Measurements from ENCODE around the gene AP4E1.
"Not testable (repeated sequence)": the region's sequence is repeated elsewhere in the genome, so short reads cannot be mapped to it uniquely, and the experiment has no call there.

The AP4E1 gene

DNA sequence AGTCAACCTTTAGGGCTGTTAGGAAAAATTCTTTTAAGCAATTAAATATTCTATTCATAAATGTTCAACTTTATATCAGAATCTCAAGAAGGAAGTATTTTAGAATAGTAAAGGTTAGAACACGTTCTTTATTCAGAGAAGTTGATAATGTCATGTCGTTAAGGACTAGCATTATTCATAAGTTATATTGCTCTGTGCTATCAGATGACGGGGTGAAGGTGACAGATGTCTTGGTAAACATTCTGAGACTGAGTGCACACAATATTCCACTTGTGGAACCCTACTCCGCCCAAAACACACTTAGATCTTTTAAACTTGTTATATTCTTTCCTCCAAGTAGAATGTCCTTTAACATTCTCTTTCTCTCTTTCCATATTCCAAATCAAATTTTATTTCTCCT is 7.9 kb downstream of the AP4E1 start (continued):
- TF ChIP-seq WT1 (tag by site-specific recombination; IDR thresholded peaks at IDR 0.05), result no peak
- no peak for TF ChIP-seq ZNF132 (tag by site-specific recombination; IDR thresholded peaks at IDR 0.05; ENCODE audit: borderline replicate concordance)
- no peak for TF ChIP-seq ZNF133 (tag by site-specific recombination; IDR thresholded peaks at IDR 0.05)
- TF ChIP-seq ZNF169 (tag by site-specific recombination; IDR thresholded peaks at IDR 0.05), result no peak

DNA sequence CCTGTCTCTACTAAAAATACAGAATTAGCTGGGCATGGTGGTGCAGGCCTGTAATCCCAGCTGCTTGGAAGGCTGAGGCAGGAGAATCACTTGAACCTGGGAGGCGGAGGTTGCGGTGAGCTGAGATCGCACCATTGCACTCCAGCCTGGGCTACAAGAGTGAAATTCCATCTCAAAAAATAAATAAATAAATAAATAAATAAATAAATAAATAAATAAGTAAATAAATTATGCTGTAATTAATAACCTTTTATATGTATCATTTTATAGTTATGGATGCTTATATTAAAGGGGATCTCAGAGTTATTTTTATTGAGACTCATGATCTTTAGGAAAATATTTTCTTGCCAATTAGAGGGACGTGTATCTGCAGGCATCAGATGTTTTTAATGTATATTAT is 10.9 kb downstream of the AP4E1 start:
- H3K4me3 ChIP-seq (ENCODE audit: low read depth, low read length); H3K9me3 ChIP-seq (ENCODE audit: control insufficient read depth, insufficient read depth, low read depth, low read length); POLR2A ChIA-PET; H3K4me1 ChIP-seq (ENCODE audit: control insufficient read depth, insufficient read depth, low read length); H3K27ac ChIP-seq (ENCODE audit: extremely low read depth, low read depth, low read length): not testable (repeated sequence)
- peaks cover 9 to 11% of the 10 kb centered on the region in 2 experiments for H3K36me3 ChIP-seq (ENCODE audit: control insufficient read depth in 2 of 2, insufficient read depth in 1 of 2, low read length in 2 of 2)
- peak; percentile 75 for TF ChIP-seq ZNF426 (tag by site-specific recombination; IDR thresholded peaks at IDR 0.05)
- peak; percentile 88; the same call in 1 of the 2 replicates for TF ChIP-seq ZNF394 (tag by site-specific recombination; IDR thresholded peaks at IDR 0.05; ENCODE audit: borderline replicate concordance)
- peak; percentile 66 for TF ChIP-seq ZNF510 (tag by site-specific recombination; IDR thresholded peaks at IDR 0.05; ENCODE audit: insufficient replicate concordance)
- TF ChIP-seq, protein P1, sequence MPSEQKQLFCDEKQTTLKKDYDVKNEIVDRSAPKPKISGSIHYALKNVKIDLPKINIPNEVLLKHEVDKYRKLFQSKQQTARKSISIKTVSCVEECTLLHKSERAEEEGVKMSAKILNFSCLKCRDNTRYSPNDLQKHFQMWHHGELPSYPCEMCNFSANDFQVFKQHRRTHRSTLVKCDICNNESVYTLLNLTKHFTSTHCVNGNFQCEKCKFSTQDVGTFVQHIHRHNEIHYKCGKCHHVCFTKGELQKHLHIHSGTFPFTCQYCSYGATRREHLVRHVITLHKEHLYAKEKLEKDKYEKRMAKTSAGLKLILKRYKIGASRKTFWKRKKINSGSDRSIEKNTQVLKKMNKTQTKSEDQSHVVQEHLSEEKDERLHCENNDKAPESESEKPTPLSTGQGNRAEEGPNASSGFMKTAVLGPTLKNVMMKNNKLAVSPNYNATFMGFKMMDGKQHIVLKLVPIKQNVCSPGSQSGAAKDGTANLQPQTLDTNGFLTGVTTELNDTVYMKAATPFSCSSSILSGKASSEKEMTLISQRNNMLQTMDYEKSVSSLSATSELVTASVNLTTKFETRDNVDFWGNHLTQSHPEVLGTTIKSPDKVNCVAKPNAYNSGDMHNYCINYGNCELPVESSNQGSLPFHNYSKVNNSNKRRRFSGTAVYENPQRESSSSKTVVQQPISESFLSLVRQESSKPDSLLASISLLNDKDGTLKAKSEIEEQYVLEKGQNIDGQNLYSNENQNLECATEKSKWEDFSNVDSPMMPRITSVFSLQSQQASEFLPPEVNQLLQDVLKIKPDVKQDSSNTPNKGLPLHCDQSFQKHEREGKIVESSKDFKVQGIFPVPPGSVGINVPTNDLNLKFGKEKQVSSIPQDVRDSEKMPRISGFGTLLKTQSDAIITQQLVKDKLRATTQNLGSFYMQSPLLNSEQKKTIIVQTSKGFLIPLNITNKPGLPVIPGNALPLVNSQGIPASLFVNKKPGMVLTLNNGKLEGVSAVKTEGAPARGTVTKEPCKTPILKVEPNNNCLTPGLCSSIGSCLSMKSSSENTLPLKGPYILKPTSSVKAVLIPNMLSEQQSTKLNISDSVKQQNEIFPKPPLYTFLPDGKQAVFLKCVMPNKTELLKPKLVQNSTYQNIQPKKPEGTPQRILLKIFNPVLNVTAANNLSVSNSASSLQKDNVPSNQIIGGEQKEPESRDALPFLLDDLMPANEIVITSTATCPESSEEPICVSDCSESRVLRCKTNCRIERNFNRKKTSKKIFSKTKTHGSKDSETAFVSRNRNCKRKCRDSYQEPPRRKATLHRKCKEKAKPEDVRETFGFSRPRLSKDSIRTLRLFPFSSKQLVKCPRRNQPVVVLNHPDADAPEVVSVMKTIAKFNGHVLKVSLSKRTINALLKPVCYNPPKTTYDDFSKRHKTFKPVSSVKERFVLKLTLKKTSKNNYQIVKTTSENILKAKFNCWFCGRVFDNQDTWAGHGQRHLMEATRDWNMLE (tag by site-specific recombination; conservative IDR thresholded peaks at IDR 0.05; ENCODE audit: low read depth), result peak; percentile 74
- 0 out of 2 replicates have a peak, but pooled peaks have one; percentile 47 for TF ChIP-seq ZXDB (tag by site-specific recombination; IDR thresholded peaks at IDR 0.05)
- peak; percentile 27; the same call in 1 of the 2 replicates for TF ChIP-seq ZNF140 (tag by site-specific recombination; IDR thresholded peaks at IDR 0.05)
- TF ChIP-seq ZBTB8A (tag by site-specific recombination; IDR thresholded peaks at IDR 0.05), result peak; percentile 57
- TF ChIP-seq, protein P2, sequence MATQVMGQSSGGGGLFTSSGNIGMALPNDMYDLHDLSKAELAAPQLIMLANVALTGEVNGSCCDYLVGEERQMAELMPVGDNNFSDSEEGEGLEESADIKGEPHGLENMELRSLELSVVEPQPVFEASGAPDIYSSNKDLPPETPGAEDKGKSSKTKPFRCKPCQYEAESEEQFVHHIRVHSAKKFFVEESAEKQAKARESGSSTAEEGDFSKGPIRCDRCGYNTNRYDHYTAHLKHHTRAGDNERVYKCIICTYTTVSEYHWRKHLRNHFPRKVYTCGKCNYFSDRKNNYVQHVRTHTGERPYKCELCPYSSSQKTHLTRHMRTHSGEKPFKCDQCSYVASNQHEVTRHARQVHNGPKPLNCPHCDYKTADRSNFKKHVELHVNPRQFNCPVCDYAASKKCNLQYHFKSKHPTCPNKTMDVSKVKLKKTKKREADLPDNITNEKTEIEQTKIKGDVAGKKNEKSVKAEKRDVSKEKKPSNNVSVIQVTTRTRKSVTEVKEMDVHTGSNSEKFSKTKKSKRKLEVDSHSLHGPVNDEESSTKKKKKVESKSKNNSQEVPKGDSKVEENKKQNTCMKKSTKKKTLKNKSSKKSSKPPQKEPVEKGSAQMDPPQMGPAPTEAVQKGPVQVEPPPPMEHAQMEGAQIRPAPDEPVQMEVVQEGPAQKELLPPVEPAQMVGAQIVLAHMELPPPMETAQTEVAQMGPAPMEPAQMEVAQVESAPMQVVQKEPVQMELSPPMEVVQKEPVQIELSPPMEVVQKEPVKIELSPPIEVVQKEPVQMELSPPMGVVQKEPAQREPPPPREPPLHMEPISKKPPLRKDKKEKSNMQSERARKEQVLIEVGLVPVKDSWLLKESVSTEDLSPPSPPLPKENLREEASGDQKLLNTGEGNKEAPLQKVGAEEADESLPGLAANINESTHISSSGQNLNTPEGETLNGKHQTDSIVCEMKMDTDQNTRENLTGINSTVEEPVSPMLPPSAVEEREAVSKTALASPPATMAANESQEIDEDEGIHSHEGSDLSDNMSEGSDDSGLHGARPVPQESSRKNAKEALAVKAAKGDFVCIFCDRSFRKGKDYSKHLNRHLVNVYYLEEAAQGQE (tag by site-specific recombination; IDR thresholded peaks at IDR 0.05), result 0 out of 2 replicates have a peak, but pooled peaks have one; percentile 34
- peak; percentile 56; the same call in 1 of the 2 replicates for TF ChIP-seq ZNF623 (tag by site-specific recombination; IDR thresholded peaks at IDR 0.05)
- peak; percentile 54 for TF ChIP-seq ZNF555 (tag by site-specific recombination; conservative IDR thresholded peaks at IDR 0.05)
- TF ChIP-seq ZNF560 (tag by site-specific recombination; IDR thresholded peaks at IDR 0.05; ENCODE audit: borderline replicate concordance), result 0 out of 2 replicates have a peak, but pooled peaks have one; percentile 11
- TF ChIP-seq, protein P3, sequence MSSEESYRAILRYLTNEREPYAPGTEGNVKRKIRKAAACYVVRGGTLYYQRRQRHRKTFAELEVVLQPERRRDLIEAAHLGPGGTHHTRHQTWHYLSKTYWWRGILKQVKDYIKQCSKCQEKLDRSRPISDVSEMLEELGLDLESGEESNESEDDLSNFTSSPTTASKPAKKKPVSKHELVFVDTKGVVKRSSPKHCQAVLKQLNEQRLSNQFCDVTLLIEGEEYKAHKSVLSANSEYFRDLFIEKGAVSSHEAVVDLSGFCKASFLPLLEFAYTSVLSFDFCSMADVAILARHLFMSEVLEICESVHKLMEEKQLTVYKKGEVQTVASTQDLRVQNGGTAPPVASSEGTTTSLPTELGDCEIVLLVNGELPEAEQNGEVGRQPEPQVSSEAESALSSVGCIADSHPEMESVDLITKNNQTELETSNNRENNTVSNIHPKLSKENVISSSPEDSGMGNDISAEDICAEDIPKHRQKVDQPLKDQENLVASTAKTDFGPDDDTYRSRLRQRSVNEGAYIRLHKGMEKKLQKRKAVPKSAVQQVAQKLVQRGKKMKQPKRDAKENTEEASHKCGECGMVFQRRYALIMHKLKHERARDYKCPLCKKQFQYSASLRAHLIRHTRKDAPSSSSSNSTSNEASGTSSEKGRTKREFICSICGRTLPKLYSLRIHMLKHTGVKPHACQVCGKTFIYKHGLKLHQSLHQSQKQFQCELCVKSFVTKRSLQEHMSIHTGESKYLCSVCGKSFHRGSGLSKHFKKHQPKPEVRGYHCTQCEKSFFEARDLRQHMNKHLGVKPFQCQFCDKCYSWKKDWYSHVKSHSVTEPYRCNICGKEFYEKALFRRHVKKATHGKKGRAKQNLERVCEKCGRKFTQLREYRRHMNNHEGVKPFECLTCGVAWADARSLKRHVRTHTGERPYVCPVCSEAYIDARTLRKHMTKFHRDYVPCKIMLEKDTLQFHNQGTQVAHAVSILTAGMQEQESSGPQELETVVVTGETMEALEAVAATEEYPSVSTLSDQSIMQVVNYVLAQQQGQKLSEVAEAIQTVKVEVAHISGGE (tag by site-specific recombination; conservative IDR thresholded peaks at IDR 0.05; ENCODE audit: low read depth), result peak; percentile 72
- peak; percentile 22 for TF ChIP-seq ZNF654 (tag by site-specific recombination; IDR thresholded peaks at IDR 0.05; ENCODE audit: low read depth)
- CTCF ChIA-PET, result interaction anchor here (0.6 kb wide), 1 partner anchor 244 kb away, joined by 3 read pairs; no protein-coding TSS in a partner anchor
